Measurements from ENCODE around the gene GTF3C2.

The GTF3C2 gene

DNA sequence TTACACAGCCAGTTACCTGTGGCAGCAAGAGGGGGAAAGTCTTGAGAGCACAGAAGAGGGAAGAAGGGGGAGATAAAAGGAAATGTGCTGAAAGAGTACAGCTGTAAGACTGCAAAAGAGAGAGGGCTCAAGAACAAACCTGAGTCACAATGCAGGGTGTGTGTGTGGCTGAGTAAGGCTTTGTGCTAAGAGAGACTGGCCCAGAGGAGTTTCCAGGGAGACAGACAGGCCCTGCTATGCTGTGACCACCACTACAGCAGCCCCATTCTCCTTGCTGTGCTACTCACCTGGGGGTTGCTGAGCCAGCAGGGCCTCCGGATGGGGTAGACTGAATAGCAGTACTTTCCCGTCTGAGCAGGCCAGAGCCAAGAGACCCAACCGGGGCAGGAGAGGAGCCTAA, 21.3 kb downstream of the GTF3C2 start:
- peaks cover 24% of the 10 kb centered on the region for H3K36me3 ChIP-seq (ENCODE audit: control insufficient read depth, insufficient read depth, low read length)

DNA sequence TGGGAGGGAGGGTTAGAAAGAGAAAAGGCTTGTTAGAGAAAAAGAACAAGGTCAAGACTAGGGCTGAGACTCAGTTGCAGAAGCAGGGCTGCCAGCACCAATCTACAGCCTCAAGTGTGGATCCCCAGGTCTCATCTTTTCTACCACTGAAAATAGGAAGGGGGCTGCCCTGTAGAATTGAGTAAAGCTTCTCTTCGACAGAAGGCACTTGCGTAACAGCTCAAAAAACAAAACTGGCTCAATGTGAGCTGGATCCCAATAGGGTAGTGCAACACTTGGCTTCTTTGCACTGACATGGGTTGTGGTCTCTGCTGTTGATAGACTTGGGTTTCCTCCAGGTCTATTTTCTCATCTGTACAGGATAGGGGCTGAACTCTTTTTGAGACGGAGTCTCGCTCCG, 31.8 kb downstream of the GTF3C2 start:
- no peak for DNase-seq (ENCODE audit: extremely low read depth, insufficient read length)
- TF ChIP-seq, protein P1, sequence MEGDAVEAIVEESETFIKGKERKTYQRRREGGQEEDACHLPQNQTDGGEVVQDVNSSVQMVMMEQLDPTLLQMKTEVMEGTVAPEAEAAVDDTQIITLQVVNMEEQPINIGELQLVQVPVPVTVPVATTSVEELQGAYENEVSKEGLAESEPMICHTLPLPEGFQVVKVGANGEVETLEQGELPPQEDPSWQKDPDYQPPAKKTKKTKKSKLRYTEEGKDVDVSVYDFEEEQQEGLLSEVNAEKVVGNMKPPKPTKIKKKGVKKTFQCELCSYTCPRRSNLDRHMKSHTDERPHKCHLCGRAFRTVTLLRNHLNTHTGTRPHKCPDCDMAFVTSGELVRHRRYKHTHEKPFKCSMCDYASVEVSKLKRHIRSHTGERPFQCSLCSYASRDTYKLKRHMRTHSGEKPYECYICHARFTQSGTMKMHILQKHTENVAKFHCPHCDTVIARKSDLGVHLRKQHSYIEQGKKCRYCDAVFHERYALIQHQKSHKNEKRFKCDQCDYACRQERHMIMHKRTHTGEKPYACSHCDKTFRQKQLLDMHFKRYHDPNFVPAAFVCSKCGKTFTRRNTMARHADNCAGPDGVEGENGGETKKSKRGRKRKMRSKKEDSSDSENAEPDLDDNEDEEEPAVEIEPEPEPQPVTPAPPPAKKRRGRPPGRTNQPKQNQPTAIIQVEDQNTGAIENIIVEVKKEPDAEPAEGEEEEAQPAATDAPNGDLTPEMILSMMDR (IDR thresholded peaks at IDR 0.05; ENCODE audit: insufficient read depth, low read length, poor library complexity, severe bottlenecking), result no peak
- H3K4me3 ChIP-seq (replicated peaks; ENCODE audit: low read depth, low read length), result no peak overlapping the region
- H3K27me3 ChIP-seq (replicated peaks; ENCODE audit: control insufficient read depth, insufficient read depth, low read length), result no peaks in the 10 kb centered on the region
- H3K36me3 ChIP-seq (ENCODE audit: control insufficient read depth, insufficient read depth, low read length), result peaks cover 19% of the 10 kb centered on the region

More for the DNA sequence above, 21.3 kb downstream of the GTF3C2 start:
- TF ChIP-seq, protein P1 (IDR thresholded peaks at IDR 0.05; ENCODE audit: insufficient read depth, low read length, poor library complexity, severe bottlenecking), result no peak
- DNase-seq (ENCODE audit: extremely low read depth, insufficient read length), result no peak
- Histone ChIP-seq H3K27me3 (replicated peaks; ENCODE audit: control insufficient read depth, insufficient read depth, low read length) (no peaks in the 10 kb centered on the region), H3K4me3 (replicated peaks; ENCODE audit: low read depth, low read length) (no peak overlapping the region)

DNA sequence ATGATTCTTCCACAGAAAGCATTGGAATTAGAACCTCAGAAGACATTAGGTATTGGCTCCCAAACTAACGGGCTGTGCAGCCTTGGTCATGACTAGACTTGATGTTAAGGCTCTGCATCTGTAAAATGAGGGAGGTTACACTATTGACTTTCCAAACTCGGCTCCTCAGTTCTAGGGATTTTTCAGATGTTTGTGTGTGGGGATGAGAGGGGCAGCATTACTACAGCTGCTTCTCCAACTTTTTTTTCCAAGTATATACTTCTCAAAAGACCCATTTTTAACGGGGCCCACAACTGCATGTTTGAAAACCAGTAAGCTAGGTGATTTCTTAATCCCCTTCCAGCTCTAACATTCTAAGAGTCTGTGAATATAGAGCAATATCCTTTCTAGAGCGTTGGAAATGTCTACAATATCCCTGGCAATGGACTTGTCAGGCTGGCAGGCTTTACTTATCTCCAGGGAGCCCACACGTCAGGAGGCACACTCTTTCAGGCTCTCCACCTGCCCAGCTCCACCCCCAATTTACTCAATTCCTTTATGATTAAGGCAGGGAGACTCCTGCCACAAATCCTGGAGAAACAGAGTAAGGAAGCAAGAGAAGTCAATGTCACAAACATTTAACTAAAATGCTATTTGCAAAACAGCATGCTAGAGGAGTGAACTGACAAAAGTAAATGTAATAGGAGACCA, 32.8 kb downstream of the GTF3C2 start:
- TF ChIP-seq, protein P1 (IDR thresholded peaks at IDR 0.05; ENCODE audit: insufficient read depth, low read length, poor library complexity, severe bottlenecking), result no peak
- Histone ChIP-seq H3K4me3 (replicated peaks; ENCODE audit: low read depth, low read length) (peak overlapping the region; percentile 86), H3K27me3 (replicated peaks; ENCODE audit: control insufficient read depth, insufficient read depth, low read length) (no peaks in the 10 kb centered on the region), H3K36me3 (ENCODE audit: control insufficient read depth, insufficient read depth, low read length) (peaks cover 15% of the 10 kb centered on the region)
- no peak for DNase-seq (ENCODE audit: extremely low read depth, insufficient read length)

DNA sequence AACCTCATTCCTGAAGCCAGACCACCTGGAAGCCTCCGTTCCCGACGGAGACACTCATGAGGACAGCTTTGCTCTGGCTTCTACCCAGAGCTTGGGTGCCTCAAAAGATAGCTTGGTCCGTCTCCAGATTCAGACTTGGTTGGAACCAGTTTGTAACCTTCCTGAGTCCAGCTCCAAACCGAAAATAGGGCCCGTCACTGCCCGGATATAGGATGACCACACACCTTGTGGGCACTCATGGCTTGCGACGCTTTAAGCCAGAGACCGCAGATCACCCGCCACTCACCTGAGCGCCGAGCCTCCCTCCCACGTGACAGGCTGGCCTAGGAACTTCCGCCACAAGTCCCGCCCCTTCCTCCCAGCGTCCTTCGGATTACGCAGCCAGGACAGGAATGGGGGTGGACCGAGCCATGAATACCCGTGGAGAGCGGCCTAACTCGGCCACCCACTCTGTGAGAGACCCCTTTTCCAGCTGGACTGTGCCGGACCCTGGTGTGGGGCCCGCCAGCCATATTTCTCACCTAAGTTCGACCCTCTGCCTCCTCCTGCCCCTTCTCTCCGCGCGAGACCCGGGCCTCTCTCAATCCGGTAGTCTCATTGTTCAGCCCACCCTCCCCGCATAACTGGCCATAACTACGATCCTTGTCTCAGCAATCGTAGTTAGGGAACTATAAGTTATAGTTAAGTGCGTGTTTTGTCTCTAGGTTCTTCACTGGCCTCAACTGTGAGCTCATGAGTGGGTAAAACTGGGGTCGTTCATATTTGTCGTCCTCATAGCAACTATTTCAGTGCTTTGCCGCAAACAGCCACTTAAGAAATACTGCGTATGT, 33.6 kb downstream of the GTF3C2 start, which contains the start of gene MPV17:
TSS of gene MPV17 (minus strand) at position 332 of the 830 bp plus-strand sequence. CDS start 580 bp downstream, outside the sequence.
- peaks cover 13% of the 10 kb centered on the region for H3K36me3 ChIP-seq (ENCODE audit: control insufficient read depth, insufficient read depth, low read length)
- TF ChIP-seq, protein P1 (IDR thresholded peaks at IDR 0.05; ENCODE audit: insufficient read depth, low read length, poor library complexity, severe bottlenecking), result no peak
- peak within 1 kb of the TSS; percentile 86 for H3K4me3 ChIP-seq (replicated peaks; ENCODE audit: low read depth, low read length)
- no peaks in the 10 kb centered on the region for H3K27me3 ChIP-seq (replicated peaks; ENCODE audit: control insufficient read depth, insufficient read depth, low read length)
- peak; percentile 86 for DNase-seq (ENCODE audit: extremely low read depth, insufficient read length)

DNA sequence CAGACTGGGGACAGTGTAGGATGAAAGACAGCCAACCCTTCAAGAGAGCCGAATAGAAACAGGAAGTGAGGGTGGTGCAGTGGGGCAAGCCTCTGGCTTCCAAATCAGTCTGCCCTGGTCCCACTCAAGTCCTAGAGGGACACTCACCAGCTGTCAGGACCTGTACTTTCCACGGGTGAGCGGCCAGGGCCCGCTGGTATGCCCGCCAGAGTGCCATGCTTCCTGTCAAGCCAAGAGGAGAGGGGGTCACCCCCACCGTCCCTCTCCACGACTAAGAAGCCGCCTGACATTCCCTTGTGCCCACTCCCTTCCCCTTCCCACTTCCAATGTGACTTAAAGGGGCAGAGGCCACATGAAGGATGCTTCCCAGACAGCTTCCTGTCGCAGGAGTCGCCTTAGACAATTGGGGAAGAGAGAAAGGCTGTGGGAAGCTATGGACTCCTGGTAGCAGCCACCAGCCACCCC, 34.2 kb downstream of the GTF3C2 start:
- DNase-seq (ENCODE audit: extremely low read depth, insufficient read length), result no peak
- H3K27me3 ChIP-seq (replicated peaks; ENCODE audit: control insufficient read depth, insufficient read depth, low read length), result no peaks in the 10 kb centered on the region
- TF ChIP-seq, protein P1 (IDR thresholded peaks at IDR 0.05; ENCODE audit: insufficient read depth, low read length, poor library complexity, severe bottlenecking), result no peak

More for the DNA sequence above, 34.2 kb downstream of the GTF3C2 start:
- peak overlapping the region; percentile 86 for H3K4me3 ChIP-seq (replicated peaks; ENCODE audit: low read depth, low read length)
- peaks cover 13% of the 10 kb centered on the region for H3K36me3 ChIP-seq (ENCODE audit: control insufficient read depth, insufficient read depth, low read length)
